Gastroesophageal sphincter (tissue), 4 donors: ENCODE measurements around the gene RAPGEFL1. TPM values are rescaled to one million over a fixed set of nuclear protein-coding genes. Genes with fewer than 3 reads are reported as not detected.
A peak's percentile ranks its signal among the peaks of the same experiment; 100 is the strongest.

Experiments
- ATAC-seq: fragments of 150-250 bp; one replicate; pipeline ENCODE4 v1.9.1; 2016; ENCODE audit warnings: mild to moderate bottlenecking, moderate library complexity
- H3K27ac ChIP-seq, 4 donors: fragments of 200-600 bp; sonication (generic) in 3 of 4; 1 replicate in 3 of 4; 2 replicates in 1 of 4; pipeline ENCODE4 v1.5.1; 2016 to 2019
- H3K27me3 ChIP-seq: fragments of 200-600 bp; sonication (generic); one replicate; pipeline ENCODE4 v1.5.1; 2019
- H3K36me3 ChIP-seq, 2 donors: fragments of 200-600 bp; sonication (generic); one replicate each; pipeline ENCODE4 v1.5.1; 2019; ENCODE audit warnings: control low read depth in 1 of 2
- H3K4me1 ChIP-seq, 3 donors: fragments of 200-600 bp; sonication (generic); 1 replicate in 2 of 3; 2 replicates in 1 of 3; pipeline ENCODE4 v1.5.1; 2016 to 2019; ENCODE audit warnings: control low read depth in 2 of 3
- H3K4me3 ChIP-seq, 2 donors: fragments of 200-600 bp; sonication (generic); one replicate each; pipeline ENCODE4 v1.5.1; 2019; ENCODE audit warnings: mild to moderate bottlenecking in 1 of 2, moderate library complexity in 1 of 2
- H3K9me3 ChIP-seq, 3 donors: fragments of 200-600 bp; sonication (generic); one replicate each; pipeline ENCODE4 v1.5.1; 2017 to 2019; ENCODE audit warnings: control low read depth in 2 of 3
- EP300 ChIP-seq: sonication (generic); formaldehyde crosslinking; IDR thresholded peaks from one replicate; pipeline ENCODE4 v1.6.1; 2017; ENCODE audit warnings: antibody characterized with exemption, mild to moderate bottlenecking
- POLR2A ChIP-seq, 2 donors: fragments of 450-650 bp; IDR thresholded peaks; one replicate each; pipeline ENCODE4 v1.6.1; 2017; ENCODE audit warnings: antibody characterized with exemption in 2 of 2, mild to moderate bottlenecking in 2 of 2, moderate library complexity in 1 of 2
- POLR2AphosphoS5 ChIP-seq: sonication (generic); formaldehyde crosslinking; IDR thresholded peaks from one replicate; pipeline ENCODE4 v1.6.1; 2017; ENCODE audit warnings: antibody characterized with exemption
- WGBS, 2 donors: methylation state at CpG; one replicate each; pipeline ENCODE4 v1.1.5; 2018; ENCODE audit warnings: low coverage in 1 of 2; 5-methylcytosine and 5-hydroxymethylcytosine counted together
- total RNA-seq, 4 donors: library from RNA; depleted of rRNA; stranded (reverse); fragments of >200 nt; gene quantifications; one replicate each; pipeline ENCODE4 v1.1.0, GENCODE V29; 2016
- TF ChIP-seq, protein P1 (sequence below), 4 experiments: fragments of 200-600 bp in 2 of 4; fragments of 450-650 bp in 2 of 4; sonication (generic) in 1 of 4; IDR thresholded peaks; one replicate each; pipeline ENCODE4 v1.5.1; 2017 to 2019; ENCODE audit warnings: antibody characterized with exemption in 4 of 4, mild to moderate bottlenecking in 2 of 4, moderate library complexity in 2 of 4

RAPGEFL1 gene
- total RNA-seq, 4 donors from 2014 or later: 2.4 to 5.2 (median 3.3) TPM

DNA sequence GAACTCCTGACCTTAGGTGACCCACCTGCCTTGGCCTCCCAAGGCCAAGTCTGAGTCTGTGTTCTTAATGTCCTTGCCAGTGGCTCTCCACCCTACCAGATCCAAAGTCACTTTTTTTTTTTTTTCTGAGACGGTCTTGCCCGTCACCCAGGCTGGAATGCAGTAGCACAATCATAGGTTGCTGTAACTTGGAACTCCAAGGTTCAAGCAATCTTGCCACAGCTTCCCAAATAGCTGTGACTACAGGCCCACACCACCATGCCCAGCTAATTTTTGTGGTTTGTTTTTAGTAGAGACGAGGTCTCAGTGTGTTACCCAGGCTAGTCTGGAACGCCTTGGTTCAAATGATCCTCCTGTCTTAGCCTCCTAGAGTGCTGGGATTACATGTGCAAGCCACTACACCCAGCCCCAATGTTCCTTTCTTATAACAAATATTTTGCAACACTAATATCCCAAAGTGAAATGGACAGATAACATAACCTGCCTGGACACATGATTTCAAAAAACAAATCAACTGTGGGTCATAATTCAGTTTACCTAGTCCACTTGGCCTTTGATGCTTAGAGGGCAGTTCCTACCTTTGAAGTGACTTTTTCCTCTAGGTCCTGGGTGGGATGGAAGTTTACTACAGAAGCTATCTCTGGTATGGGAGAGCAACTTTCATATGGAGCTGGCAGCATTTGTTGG, 4.0 kb upstream of the RAPGEFL1 start:
- no peak for ATAC-seq
- TF ChIP-seq EP300 (no peak), POLR2AphosphoS5 (no peak)
- H3K4me3 ChIP-seq: no peak overlapping the region
- H3K36me3 ChIP-seq: peaks cover 0 to 88% of the 10 kb centered on the region in 2 donors
- 82% methylated on average over 4 of the region's 4 CpGs; no CpG with 5 or more reads in 1 of the 2 donors for WGBS, 2 donors
- no peaks in the 10 kb centered on the region for H3K9me3 ChIP-seq
- H3K4me1 ChIP-seq: peaks cover 0 to 23% (median 16%) of the 10 kb centered on the region in 3 donors
- H3K27me3 ChIP-seq: no peaks in the 10 kb centered on the region
- H3K27ac ChIP-seq: no peak overlapping the region

DNA sequence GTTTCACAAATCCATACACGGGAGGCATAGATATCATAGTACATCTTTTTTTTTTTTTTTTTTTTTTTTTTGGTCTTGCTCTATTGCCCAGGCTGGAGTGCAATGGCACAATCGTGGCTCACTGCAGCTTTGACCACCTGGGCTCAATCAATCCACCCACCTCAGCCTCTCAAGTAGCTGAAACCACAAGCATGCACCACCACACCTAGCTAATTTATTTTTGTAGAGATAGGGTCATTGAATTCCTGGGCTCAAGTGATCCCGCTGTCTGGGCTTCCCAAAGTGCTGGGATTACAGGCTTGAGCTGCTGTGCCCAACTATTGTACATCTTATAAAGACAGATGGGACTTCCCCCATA, 3.5 kb upstream of the RAPGEFL1 start:
- no peak for TF ChIP-seq POLR2AphosphoS5
- no peak for TF ChIP-seq POLR2A (IDR thresholded peaks at IDR 0.05)
- TF ChIP-seq, protein P1, sequence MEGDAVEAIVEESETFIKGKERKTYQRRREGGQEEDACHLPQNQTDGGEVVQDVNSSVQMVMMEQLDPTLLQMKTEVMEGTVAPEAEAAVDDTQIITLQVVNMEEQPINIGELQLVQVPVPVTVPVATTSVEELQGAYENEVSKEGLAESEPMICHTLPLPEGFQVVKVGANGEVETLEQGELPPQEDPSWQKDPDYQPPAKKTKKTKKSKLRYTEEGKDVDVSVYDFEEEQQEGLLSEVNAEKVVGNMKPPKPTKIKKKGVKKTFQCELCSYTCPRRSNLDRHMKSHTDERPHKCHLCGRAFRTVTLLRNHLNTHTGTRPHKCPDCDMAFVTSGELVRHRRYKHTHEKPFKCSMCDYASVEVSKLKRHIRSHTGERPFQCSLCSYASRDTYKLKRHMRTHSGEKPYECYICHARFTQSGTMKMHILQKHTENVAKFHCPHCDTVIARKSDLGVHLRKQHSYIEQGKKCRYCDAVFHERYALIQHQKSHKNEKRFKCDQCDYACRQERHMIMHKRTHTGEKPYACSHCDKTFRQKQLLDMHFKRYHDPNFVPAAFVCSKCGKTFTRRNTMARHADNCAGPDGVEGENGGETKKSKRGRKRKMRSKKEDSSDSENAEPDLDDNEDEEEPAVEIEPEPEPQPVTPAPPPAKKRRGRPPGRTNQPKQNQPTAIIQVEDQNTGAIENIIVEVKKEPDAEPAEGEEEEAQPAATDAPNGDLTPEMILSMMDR (IDR thresholded peaks at IDR 0.05): no peak
- TF ChIP-seq EP300: no peak
- H3K4me3 ChIP-seq: no peak overlapping the region
- H3K27ac ChIP-seq: no peak overlapping the region
- peaks cover 0 to 83% of the 10 kb centered on the region in 2 donors for H3K36me3 ChIP-seq
- WGBS, 2 donors: 41 to 76% methylated on average over 2 to 3 of the region's 3 CpGs
- ATAC-seq: no peak
- no peaks in the 10 kb centered on the region for H3K9me3 ChIP-seq
- H3K27me3 ChIP-seq: no peaks in the 10 kb centered on the region
- H3K4me1 ChIP-seq: peaks cover 0 to 23% (median 11%) of the 10 kb centered on the region in 3 donors

DNA sequence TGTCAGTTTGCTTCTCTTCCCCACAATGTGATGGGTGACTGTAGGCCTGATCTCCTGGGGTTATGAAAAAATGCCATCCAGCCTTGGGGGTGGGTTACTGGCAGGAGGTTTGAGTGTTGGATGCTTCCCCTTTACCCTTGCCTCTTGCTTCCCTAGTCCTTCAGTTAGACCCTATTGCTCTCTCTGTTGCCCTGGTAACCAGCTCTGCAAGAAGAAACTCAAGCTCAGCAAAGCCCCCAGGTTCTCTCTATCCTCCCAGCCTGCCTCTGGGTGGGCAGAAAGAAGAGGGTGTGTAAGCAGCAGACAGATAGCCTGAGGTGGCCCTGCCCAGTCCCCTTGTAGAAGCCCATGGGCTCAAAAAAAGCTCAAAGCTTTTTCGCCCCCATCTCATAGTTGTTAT, 2.8 kb upstream of the RAPGEFL1 start:
- 71% methylated on average over 1 of the region's 1 CpG; no CpG with 5 or more reads in 1 of the 2 donors for WGBS, 2 donors
- Histone ChIP-seq H3K27ac (no peak overlapping the region), H3K27me3 (no peaks in the 10 kb centered on the region), H3K4me3 (no peak overlapping the region), H3K9me3 (no peaks in the 10 kb centered on the region), H3K4me1 (peaks cover 0 to 23% (median 11%) of the 10 kb centered on the region in 3 donors), H3K36me3 (peaks cover 0 to 75% of the 10 kb centered on the region in 2 donors)
- TF ChIP-seq POLR2AphosphoS5 (no peak), POLR2A (IDR thresholded peaks at IDR 0.05) (no peak), EP300 (no peak)
- TF ChIP-seq, protein P1 (IDR thresholded peaks at IDR 0.05): no peak
- no peak for ATAC-seq

DNA sequence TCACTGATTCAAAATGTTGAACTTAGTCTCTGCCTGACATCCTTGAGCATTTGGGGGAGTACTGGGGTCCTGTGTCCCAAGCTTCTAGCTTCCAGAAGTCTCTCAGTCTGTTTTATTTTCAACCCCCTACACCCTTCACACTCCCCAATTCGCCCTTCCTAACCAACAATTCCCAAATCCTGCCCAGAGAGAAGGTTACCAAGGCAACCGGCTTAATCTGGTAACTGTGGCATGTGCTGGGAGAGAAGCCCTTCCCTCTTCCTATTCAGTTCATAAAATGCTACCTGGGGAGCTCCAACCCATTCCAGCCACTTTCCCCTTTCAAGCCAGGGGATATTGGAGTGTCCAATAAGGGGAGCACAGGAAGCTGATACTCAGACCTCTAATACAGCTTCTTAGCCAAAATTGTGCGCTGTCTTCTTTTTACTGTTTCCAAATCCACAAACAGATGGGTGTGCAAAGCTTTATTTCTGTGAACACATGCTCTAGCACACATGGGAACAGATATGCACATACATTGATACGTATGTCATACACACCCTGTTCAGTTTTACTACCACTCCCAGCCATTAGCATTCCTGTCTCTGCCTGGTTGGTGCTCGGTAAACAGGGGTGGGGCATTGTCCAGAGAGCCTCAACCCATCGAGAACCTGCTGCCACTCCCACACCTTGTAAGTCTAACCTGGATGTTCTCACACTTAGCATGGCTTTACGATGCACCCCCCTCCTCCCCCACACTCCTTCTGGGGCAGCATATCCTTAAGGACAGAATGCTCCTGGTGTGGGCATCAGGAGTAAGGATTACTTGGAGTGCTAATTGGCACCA, 1.1 kb upstream of the RAPGEFL1 start:
- Histone ChIP-seq H3K9me3 (no peaks in the 10 kb centered on the region), H3K4me1 (peaks cover 0 to 23% (median 11%) of the 10 kb centered on the region in 3 donors), H3K36me3 (peaks cover 0 to 59% of the 10 kb centered on the region in 2 donors), H3K27me3 (no peaks in the 10 kb centered on the region), H3K4me3 (no peak overlapping the region), H3K27ac (no peak overlapping the region)
- 83 to 93% methylated on average over 5 to 7 of the region's 7 CpGs for WGBS, 2 donors
- TF ChIP-seq EP300: no peak
- TF ChIP-seq POLR2A (IDR thresholded peaks at IDR 0.05): no peak
- no peak for TF ChIP-seq POLR2AphosphoS5
- TF ChIP-seq, protein P1 (IDR thresholded peaks at IDR 0.05): no peak
- ATAC-seq: no peak

DNA sequence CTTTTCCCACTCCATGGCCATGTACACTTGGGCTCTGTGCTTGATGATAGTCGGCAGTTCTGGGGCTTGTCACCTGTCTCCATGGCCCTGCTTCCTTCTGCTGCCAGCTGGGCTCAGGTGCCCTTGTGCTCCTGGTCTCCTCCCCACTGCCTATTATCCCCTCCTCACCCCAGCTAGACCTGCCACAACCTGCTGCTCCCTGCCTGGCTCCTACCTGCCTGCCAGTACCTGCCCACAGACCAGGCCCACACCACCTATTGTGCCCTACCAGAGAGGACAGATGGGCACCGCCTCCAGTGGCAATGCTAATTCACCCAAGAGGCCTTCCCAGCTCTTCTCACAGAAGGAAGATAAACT, 538 bp upstream of the RAPGEFL1 start:
- no peaks in the 10 kb centered on the region for H3K27me3 ChIP-seq
- TF ChIP-seq EP300 (no peak), POLR2A (IDR thresholded peaks at IDR 0.05) (no peak), POLR2AphosphoS5 (no peak)
- TF ChIP-seq, protein P1 (IDR thresholded peaks at IDR 0.05): no peak
- 50% methylated on average over 1 of the region's 2 CpGs; no CpG with 5 or more reads in 1 of the 2 donors for WGBS, 2 donors
- H3K36me3 ChIP-seq: peaks cover 0 to 53% of the 10 kb centered on the region in 2 donors
- ATAC-seq: no peak
- no peak overlapping the region for H3K4me3 ChIP-seq
- H3K9me3 ChIP-seq: no peaks in the 10 kb centered on the region
- H3K27ac ChIP-seq: peak overlapping the region in 1 of 4 donors; percentile 67
- peaks cover 0 to 23% (median 11%) of the 10 kb centered on the region in 3 donors for H3K4me1 ChIP-seq
